ENCODE data around the gene CHCHD6. TPM values are rescaled to one million over a fixed set of nuclear protein-coding genes. Genes with fewer than 3 reads are reported as not detected.
A peak's percentile ranks its signal among the peaks of the same experiment; 100 is the strongest.

CHCHD6 gene
- total and polyA plus RNA-seq, 4 donors = 2.0 to 5.1 (median 3.9) TPM

DNA sequence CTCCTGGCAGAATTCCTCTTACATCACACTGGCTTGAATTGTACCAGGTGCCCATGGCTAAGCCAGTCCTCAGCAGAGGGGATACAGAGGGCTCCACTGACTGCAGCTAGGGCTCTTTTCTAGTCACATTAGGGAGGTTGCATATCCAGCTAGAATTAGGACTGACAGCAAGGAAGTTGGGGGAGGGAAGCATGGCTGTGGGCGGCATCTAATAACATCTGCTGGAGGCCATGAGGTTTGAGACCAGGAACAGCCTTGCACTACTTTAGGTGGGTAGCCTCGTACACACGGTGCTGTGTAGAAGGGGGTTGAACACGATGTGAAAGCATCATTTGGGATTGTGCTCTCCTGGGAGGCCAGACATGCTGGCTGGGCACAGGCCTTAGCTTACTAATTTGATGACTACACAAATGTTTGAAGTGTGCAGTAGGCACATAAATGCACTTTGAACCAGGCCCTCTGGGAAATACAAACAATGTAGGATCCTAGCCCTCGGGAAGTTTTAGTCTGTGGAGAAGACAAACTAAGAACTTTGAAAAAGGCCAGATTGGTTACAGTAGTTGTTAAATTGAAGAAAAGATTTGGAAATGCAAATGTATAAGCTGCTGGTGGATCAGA is 30.2 kb downstream of the CHCHD6 start:
- Histone ChIP-seq H3K4me1 (ENCODE audit: control insufficient read depth in 4 of 4, insufficient read depth in 4 of 4, low read length in 3 of 4) (peaks cover 3 to 17% (median 11%) of the 10 kb centered on the region in 4 donors), H3K27ac (ENCODE audit: low read depth in 1 of 2, low read length in 2 of 2) (peak overlapping the region; percentile 9 to 33), H3K9ac (ENCODE audit: low read depth in 1 of 2, low read length in 2 of 2) (no peak overlapping the region), H3K4me3 (ENCODE audit: low read depth in 1 of 3, low read length in 3 of 3) (no peak overlapping the region), H3K36me3 (ENCODE audit: control insufficient read depth in 4 of 4, insufficient read depth in 3 of 4, low read depth in 1 of 4, low read length in 3 of 4) (no peaks in the 10 kb centered on the region), H3K27me3 (ENCODE audit: control insufficient read depth in 4 of 4, insufficient read depth in 4 of 4, low read length in 3 of 4) (no peaks in the 10 kb centered on the region), H3K9me3 (ENCODE audit: control insufficient read depth in 4 of 4, low read length in 3 of 4) (no peaks in the 10 kb centered on the region)
- no peak for DNase-seq (ENCODE audit: low spot score)
- TF ChIP-seq, protein P1, sequence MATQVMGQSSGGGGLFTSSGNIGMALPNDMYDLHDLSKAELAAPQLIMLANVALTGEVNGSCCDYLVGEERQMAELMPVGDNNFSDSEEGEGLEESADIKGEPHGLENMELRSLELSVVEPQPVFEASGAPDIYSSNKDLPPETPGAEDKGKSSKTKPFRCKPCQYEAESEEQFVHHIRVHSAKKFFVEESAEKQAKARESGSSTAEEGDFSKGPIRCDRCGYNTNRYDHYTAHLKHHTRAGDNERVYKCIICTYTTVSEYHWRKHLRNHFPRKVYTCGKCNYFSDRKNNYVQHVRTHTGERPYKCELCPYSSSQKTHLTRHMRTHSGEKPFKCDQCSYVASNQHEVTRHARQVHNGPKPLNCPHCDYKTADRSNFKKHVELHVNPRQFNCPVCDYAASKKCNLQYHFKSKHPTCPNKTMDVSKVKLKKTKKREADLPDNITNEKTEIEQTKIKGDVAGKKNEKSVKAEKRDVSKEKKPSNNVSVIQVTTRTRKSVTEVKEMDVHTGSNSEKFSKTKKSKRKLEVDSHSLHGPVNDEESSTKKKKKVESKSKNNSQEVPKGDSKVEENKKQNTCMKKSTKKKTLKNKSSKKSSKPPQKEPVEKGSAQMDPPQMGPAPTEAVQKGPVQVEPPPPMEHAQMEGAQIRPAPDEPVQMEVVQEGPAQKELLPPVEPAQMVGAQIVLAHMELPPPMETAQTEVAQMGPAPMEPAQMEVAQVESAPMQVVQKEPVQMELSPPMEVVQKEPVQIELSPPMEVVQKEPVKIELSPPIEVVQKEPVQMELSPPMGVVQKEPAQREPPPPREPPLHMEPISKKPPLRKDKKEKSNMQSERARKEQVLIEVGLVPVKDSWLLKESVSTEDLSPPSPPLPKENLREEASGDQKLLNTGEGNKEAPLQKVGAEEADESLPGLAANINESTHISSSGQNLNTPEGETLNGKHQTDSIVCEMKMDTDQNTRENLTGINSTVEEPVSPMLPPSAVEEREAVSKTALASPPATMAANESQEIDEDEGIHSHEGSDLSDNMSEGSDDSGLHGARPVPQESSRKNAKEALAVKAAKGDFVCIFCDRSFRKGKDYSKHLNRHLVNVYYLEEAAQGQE (IDR thresholded peaks at IDR 0.05) = no peak
- TF ChIP-seq SP1 (IDR thresholded peaks at IDR 0.05) (peak; percentile 77), HNF4A (conservative IDR thresholded peaks at IDR 0.05) (peak; percentile 80 to 85), RXRA (IDR thresholded peaks at IDR 0.05) (no peak), RAD21 (IDR thresholded peaks at IDR 0.05) (peak in 1 of 2 donors; percentile 17), JUND (IDR thresholded peaks at IDR 0.05) (peak in 1 of 2 donors; percentile 13), NR2F2 (IDR thresholded peaks at IDR 0.05) (no peak), HNF4G (IDR thresholded peaks at IDR 0.05) (peak; percentile 51)
- TF ChIP-seq, protein P2, sequence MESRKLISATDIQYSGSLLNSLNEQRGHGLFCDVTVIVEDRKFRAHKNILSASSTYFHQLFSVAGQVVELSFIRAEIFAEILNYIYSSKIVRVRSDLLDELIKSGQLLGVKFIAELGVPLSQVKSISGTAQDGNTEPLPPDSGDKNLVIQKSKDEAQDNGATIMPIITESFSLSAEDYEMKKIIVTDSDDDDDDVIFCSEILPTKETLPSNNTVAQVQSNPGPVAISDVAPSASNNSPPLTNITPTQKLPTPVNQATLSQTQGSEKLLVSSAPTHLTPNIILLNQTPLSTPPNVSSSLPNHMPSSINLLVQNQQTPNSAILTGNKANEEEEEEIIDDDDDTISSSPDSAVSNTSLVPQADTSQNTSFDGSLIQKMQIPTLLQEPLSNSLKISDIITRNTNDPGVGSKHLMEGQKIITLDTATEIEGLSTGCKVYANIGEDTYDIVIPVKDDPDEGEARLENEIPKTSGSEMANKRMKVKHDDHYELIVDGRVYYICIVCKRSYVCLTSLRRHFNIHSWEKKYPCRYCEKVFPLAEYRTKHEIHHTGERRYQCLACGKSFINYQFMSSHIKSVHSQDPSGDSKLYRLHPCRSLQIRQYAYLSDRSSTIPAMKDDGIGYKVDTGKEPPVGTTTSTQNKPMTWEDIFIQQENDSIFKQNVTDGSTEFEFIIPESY (IDR thresholded peaks at IDR 0.05) = no peak
- 59% methylated on average over 5 of the region's 5 CpGs for WGBS

DNA sequence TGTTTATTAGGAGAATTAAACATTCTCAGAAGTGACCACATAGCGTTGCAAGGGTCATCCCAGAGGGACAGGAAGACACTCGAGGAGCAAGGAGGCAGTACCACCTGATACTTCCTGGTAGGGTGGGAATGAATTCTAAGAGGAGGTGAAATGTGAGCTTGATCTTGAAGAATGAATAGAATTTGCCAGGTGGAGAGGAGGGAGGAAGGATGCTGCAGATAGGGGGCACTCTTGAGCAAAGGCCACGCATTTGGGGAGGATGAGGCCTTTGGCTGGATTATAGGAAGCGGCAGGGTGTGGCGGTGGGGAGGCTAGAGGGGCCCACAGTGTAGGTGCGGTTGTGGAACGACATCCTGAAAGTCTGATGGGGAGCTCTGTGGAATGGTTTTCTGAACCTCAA is 33.5 kb downstream of the CHCHD6 start:
- H3K36me3 ChIP-seq (ENCODE audit: control insufficient read depth in 4 of 4, insufficient read depth in 3 of 4, low read depth in 1 of 4, low read length in 3 of 4) = peaks cover 0 to 2% (median 0%) of the 10 kb centered on the region in 4 donors
- H3K27ac ChIP-seq (ENCODE audit: low read depth in 1 of 2, low read length in 2 of 2) = no peak overlapping the region
- H3K9ac ChIP-seq (ENCODE audit: low read depth in 1 of 2, low read length in 2 of 2) = no peak overlapping the region
- TF ChIP-seq YY1 (IDR thresholded peaks at IDR 0.05) (no peak), RAD21 (IDR thresholded peaks at IDR 0.05) (no peak), SP1 (IDR thresholded peaks at IDR 0.05) (no peak)
- TF ChIP-seq, protein P2 (IDR thresholded peaks at IDR 0.05) = no peak
- TF ChIP-seq, protein P1 (IDR thresholded peaks at IDR 0.05) = no peak
- H3K9me3 ChIP-seq (ENCODE audit: control insufficient read depth in 4 of 4, low read length in 3 of 4) = peaks cover 0 to 4% (median 0%) of the 10 kb centered on the region in 4 donors
- DNase-seq (ENCODE audit: low spot score) = no peak
- no peaks in the 10 kb centered on the region for H3K27me3 ChIP-seq (ENCODE audit: control insufficient read depth in 4 of 4, insufficient read depth in 4 of 4, low read length in 3 of 4)
- H3K4me3 ChIP-seq (ENCODE audit: low read depth in 1 of 3, low read length in 3 of 3) = no peak overlapping the region
- H3K4me1 ChIP-seq (ENCODE audit: control insufficient read depth in 4 of 4, insufficient read depth in 4 of 4, low read length in 3 of 4) = peaks cover 3 to 17% (median 11%) of the 10 kb centered on the region in 4 donors
- 96% methylated on average over 7 of the region's 7 CpGs for WGBS

Data from liver (tissue), 9 donors.